CD4-positive, alpha-beta T cell treated with Interleukin-1 beta for 1 hour (primary cell): ENCODE results near the gene OR2W3.

Source experiments
- DNase-seq, 2 donors: peaks; one replicate each; pipeline ENCODE4 v3.0.0-alpha.2; 2020 to 2022

Gene OR2W3

DNA sequence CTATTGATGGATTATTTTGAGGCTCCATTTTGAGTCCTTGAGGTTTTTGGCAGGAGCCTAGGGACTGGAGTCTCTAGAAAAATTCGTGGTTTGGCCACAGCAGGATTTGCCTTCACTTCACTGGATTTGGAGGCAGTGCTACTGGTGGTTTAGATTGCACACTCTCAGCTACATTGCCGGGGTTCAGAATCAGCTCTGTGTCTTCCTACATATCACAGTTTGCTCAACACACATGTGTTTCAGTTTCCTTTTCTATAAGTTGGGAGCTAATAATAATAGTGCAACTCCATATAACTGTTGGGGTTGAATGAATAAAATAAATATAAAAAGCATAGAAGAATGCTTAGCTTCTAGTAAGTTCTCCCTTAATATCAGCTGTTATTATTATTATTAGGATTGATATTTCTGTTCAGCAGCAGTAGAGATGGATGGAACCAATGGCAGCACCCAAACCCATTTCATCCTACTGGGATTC is at the start of gene OR2W3:
Gene OR2W3 (plus strand): TSS at position 425 of the 475 bp plus-strand sequence. CDS start 0 bp downstream, at position 425.
- no peak for DNase-seq

DNA sequence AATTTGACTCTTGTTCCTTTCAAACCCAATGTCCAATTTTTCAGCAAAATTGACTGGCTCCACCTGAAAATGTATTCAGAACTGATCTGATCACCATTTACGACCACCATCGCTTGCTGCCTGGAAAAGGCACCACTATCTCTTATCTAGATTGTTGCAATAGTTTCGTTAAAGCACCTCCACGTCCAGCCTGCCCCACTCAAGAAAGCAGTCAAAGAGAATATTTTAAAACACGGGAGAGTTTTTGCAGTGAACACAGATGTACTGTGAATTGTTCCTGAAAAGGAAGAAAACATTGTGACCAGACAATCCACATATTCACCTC is 49.7 kb upstream of the OR2W3 start:
- DNase-seq: no peak

DNA sequence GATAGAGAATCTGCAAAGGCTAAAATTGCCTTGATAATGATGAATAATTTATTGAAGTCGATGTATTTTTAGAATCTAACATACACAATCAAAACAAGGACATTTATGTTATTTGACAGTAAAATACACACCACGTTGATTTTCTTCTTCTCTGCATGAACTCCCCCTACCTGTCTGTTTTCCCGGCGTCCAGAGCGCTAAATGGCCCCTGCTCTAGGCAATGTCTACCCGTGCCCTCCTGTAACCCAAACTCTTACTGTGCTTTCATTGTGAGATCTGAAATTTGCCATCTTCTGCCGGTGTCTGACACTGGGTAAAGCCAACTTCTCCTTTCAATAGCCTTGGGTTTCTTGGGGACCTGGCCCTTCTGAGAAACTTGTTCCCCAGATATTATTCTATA is 47.0 kb upstream of the OR2W3 start:
- no peak for DNase-seq

DNA sequence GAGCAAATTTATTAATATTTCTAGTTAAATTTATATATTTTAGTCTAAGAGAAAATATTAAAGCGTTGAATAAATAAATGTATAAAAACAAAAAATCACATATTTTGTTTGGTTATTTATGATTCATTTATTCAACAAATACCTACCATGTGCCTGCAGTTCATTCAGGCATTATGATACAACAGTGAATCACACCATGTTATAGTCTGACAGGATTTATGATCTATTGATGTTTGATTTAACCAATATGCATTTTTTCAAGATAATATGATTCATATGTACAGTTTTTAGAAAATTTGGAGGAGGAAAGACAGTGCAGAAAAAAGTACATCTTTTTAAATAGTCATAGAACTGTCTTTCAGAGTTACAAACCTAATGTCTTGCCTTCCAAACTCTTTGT is 45.8 kb upstream of the OR2W3 start:
- no peak for DNase-seq

DNA sequence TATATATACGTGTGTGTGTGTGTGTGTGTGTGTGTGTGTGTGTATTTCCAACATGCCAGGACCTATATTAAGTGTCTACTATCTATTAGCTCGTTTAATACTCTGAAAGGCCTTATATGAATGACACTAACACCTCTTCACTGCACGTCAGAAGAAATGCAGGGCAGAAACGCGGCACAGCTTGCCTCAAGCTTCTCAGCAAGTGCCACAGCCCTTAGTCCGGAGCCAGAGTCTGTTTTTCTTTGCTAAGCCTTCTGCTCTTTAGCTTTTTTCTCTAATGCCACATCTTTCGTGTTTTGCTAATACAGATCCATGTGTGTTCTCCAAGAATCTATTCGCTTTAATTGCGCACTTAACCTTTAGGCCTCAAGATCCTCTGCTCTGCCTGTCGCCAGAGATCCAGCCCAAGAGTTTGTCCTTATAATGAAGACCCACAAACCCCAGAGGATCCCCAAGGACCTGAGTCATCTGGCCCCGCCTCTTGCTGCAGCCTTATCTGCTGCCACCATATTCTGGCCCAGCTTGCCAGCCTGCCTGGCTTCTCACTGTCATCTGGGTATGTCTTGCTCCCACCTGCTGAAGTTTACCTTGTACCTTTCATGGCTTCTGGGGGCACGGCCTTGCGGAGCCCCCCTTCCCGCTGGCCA is 40.4 kb upstream of the OR2W3 start:
- DNase-seq: no peak

DNA sequence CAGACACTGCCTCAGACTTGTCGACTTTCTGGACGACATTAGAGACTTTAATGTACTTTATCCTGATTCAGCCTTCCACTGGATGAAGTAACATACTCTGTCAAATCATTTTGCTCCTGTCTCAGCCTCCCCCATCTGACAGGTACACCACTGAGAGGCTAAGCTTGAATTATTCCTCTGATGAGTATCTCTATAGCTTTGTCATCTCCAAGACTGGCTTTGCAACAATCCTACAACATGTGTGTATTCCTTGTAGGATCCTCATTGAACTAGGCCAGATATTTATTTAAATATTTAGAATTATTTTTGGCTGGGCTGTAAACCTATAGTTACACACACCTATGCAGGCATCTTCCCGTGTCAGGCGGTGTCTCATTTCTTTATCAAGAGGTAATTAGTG is 39.5 kb upstream of the OR2W3 start:
- no peak for DNase-seq

DNA sequence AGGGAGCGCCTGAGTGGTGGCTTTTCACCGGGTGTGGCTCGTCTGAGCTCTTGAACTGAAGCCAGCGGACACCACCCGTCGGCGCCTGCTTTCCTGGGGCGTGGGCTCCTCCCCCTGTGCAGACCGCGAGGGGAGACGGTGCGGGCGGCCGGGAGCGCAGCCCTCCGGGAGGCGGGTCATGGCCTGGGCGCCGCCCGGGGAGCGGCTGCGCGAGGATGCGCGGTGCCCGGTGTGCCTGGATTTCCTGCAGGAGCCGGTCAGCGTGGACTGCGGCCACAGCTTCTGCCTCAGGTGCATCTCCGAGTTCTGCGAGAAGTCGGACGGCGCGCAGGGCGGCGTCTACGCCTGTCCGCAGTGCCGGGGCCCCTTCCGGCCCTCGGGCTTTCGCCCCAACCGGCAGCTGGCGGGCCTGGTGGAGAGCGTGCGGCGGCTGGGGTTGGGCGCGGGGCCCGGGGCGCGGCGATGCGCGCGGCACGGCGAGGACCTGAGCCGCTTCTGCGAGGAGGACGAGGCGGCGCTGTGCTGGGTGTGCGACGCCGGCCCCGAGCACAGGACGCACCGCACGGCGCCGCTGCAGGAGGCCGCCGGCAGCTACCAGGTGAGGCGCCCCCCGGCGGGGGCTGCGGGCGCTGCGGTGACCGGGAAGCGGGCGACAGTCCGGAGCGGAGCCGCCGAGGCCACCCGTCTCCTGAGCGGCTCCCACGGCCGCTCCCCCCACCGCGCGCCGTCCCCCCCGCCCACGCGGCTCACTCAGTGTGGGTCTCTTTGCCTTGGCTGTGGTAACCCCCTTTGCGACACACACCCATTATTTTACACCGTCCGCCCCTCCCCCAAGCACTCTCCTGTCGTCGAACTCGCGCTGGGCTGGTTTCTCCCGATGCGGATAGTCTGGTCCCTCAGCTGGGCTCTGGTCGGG is 38.1 kb upstream of the OR2W3 start, which contains the start of gene TRIM58:
Gene TRIM58 (plus strand): TSS at position 119 of the 916 bp plus-strand sequence. CDS start 60 bp downstream, at position 179.
- DNase-seq: peak; percentile 1 to 38

DNA sequence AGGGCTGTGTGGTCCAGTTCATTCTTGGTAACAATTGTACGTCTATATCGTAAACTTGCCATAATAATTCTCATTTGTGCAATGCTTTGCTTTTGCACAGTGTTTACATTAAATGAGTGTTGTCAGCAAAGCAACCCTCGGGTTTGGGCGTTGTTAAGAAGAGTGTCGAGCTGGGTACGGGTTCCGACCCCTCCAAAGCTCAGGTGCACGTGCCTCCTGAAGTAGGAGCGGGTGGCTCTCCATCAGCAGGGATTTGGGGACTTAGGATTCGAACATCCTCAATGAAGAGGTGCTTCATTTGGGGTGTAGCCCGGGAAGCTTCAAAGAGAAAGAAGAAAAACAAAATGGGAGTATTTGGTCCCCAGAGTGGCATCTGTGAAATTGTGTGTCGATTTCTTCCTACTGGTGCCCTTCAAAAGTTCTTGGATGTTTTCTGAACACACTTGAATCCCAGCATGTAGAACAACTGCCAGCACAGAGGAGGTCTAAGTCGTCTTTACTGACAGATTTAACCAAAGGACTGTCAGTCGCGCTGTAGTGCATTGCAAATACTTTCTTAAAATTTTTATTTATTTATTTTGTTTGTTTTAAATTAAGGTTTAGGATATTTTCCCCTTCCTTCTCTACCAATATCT is 37.3 kb upstream of the OR2W3 start:
- DNase-seq: no peak

DNA sequence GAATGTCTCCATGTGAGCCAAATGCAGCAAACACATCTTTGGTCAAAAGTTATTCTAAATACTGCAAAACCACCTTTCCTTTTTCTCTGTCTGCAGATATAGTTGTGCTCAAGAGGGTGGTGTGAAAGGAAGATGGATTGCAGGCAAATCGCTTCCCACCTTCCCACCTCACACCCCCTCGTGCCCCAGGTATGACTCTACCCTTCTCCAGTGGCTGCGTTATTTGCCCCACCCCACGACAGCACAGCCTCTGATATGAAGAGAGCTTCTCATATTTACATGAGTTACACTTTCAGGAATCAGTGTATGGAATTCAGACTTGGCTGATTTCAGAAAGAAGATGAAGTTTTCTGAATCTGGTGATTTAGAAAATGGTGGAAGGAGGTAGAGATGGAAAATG is 32.6 kb upstream of the OR2W3 start:
- DNase-seq: no peak

DNA sequence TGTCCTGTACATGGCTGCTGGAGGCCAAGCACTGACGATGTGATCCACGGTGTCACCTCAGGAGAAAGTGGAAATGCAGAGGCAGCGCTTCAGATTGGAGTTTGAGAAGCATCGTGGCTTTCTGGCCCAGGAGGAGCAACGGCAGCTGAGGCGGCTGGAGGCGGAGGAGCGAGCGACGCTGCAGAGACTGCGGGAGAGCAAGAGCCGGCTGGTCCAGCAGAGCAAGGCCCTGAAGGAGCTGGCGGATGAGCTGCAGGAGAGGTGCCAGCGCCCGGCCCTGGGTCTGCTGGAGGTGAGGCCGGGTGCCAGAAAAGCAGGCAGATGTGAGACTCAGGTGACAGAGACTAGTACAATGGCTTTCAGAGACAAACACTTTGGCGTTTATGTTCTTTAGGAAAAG is 30.7 kb upstream of the OR2W3 start:
- no peak for DNase-seq

DNA sequence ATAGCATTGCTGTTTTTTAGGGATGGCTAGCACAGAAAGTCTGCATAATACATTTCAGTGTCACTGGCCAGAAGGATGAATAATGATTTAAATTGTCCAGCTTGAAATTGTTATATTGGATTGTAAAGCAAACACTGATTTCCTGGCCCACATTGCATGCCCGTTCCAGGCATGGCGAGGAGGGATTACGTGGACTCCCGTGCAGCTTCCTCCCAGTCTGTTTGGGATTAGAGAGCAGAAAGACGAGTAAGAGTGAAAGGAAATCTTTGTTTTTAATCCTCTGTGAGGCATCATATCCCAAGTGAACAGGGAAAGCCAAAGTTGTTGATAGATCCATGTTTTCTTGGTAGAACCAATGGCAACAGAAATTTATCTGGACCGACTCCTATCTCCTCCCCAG is 30.0 kb upstream of the OR2W3 start:
- no peak for DNase-seq

DNA sequence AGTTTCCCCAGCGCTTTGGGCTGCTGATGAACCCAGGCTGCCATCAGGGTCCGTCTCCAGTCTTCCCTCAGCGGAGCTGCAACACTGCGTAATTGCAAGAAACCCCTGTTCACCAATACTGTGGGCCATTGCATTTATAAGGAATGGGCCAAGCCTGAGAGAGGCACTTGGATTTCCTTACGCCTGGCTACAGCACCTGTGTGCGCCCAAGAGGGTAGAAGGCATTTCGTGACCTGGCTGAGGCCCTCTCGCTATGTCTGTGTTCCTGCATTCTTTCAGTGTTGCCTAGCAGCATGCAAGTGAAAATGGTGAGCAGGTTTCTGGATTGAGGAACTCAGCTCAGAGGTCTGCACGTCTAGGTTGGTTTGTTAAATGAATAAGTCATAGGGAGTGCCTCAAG is 12.0 kb upstream of the OR2W3 start:
- DNase-seq: no peak

DNA sequence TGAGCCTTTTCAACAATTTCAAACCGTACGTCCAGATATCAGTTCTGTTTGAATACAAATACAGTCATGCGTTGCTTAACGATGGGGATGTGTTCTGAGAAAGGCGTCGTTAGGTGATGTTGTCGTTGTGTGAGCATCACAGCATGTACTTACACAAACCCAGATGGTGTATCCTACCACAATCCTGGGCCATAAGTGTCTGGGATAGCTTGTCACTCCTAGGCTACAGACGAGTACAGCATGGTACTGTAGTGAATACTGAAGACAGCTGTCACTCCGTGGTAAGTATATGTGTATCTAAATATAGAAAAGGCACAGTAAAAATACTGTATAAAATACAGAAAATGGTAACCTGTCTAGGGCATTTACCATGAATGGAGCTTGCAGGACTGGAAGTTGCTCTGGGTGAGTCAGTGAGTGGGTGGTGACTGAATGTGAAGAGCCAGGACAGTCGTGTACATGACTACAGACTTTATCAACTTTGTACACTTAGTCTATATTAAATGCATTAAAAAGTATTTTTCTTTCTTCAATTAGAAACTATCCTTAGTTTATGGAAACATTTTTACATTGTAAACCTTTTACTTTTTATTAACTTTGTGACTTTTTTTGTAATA is 10.5 kb upstream of the OR2W3 start:
- no peak for DNase-seq

DNA sequence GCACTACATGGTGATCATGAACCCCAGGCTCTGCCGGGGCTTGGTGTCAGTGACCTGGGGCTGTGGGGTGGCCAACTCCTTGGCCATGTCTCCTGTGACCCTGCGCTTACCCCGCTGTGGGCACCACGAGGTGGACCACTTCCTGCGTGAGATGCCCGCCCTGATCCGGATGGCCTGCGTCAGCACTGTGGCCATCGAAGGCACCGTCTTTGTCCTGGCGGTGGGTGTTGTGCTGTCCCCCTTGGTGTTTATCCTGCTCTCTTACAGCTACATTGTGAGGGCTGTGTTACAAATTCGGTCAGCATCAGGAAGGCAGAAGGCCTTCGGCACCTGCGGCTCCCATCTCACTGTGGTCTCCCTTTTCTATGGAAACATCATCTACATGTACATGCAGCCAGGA is 589 bp downstream of the OR2W3 start:
- DNase-seq: no peak

DNA sequence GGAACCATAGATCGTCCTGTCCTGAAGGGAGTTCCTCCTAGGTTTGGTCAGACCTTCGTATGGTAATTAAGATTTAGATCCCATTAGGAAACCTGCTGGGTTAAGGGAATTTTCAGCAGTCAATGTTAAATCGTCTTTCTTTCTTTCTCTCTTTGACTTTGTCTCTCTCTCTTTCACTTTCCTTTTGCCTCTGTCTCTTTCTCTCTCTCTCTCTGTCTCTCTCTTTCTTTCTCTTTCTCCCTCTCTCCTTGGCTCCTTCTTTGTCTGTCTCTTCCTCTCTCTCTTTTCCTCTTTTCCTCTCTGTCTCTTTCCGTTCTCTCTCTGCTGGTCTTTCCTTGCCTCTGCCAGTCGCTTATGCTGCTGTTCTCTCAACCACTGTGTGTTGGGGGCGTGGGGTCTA is 8.7 kb downstream of the OR2W3 start:
- no peak for DNase-seq

DNA sequence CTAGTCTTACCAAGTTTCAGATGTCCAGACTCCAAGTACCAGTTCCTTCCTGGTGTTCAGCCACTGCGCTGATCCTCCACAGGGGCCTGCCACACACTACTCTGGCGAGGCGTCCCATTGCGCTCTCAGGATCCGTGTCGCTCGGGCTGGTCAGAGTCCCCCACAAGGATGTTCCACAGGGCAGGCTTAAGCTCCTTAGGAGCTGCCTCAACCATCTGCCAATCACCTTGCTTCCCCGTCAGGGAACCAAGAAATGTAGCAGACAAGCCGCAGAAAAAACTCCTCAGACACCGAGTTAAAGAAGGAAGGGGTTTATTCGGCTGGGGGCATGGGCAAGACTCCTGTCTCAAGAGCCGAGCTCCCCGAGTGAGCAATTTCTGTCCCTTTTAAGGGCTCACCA is 9.8 kb downstream of the OR2W3 start:
- DNase-seq: no peak

DNA sequence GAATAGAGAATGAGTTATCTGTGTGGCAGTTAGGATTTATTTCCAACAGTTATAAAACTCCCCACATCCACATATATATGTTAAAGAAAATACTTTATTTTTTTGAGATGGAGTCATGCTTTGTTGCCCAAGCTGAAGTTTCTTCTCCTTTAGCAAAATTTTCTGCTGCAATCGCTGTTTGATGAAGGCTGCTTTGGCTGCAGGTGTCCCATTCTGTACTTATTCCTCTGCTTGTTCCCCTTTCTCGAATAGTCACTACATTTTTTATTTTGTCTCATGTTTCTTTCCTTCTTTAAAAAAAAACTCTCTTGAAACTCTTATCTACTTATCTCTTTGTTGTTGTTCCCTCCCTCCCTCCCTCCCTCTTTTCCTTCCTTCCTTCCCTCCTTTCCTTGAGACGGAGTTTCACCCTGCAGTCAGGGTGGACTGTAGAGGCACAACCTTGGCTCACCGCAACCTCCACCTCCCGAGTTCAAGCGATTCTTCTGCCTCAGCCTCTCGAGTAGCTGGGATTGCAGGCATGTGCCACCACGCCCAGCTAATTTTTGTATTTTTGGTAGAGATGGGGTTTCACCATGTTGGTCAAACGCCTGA is 10.6 kb downstream of the OR2W3 start:
- peak in 1 of 2 donors; percentile 1 for DNase-seq

DNA sequence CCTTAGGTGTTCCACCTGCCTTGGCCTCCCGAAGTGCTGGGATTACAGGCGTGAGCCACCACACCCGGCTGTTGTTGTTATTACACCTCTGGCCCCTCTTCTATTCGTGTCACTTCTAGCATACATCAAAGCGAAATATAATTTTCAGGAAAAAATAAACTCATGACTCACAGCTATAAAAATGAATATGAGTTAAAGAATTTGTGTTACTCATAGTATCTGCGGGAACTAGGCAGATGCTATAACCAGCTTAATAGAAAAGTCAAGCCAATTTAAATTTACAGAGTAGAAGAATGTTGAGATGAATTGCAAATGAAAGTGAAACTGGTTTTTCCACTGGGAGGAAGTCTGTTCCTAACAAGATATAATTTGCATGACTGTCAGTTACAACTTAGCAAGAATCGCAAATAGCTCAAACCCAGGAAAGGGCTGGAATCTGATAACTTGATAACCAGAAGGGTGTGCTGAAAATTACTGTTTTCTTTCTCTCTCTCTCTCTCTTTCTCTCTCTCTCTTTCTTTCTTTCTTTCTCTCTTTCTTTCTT is 11.2 kb downstream of the OR2W3 start:
- peak in 1 of 2 donors; percentile 15 for DNase-seq

DNA sequence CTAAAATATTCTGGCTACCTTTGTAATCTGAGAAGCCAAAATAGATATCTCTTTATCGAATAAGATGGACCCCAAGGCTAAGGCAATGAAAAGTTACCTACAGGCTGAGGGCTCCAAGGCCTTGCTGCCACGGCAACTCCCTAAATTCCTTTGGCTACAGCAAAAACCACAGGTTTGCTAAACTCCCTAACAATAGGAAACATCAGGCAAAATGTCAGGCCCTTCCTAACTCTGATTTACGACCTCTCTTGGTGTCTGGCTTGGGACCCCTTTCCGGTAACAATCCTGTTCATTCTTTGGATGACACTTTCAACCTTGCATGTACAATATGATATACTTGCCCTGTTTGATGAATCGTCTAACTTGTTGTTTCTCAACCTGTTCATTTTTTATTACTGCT is 13.4 kb downstream of the OR2W3 start:
- no peak for DNase-seq

DNA sequence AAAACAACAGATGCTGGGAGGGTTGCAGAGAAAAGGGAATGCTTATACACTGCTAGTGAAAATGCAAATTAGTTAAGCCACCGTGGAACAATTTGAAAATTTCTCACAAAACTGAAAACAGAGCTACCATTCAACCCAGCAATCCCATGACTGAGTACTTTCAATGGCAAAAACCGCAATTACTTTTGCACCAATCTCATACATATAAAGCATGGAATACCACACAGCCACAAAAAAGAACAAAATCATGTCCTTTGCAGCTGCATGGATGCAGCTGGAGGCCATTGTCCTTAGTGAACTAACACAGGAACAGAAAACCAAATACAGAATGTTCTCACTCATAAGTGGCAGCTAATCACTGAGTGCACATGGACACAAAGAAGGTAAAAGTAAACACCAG is 18.4 kb downstream of the OR2W3 start:
- no peak for DNase-seq

DNA sequence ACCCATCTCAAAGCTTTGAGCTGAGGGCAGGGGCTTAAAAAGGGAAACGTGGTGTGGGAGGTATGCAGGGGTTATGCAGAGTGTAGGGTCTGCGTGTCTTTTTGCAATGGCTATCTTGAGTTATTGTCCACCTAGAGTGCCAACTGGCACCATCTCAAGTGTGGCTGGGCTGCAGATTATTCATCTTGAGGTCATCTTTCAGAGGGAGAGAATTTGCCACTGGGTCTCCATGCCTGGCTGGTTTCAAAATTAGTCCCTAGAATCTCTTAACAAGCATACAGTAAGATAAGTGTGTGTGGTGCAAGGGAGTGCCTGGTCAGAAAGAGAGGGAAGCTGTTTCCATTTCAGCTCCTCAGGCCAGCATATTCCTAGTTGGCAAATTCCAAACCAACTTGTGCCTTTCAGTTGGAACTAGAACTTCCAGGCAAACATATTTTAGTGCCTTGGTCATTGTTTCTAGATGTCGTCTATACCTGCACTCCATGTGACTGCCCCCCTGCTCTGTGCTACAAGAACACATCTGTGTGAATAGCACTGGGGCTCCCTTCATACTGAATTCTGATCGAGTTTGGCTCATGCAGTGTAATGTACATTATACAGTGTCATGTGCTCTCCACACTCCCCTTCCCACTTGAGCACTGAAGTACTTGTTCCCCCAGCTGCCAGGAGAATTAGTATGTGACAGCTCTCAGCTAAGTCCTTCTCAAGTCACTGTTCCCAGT is 19.7 kb downstream of the OR2W3 start:
- DNase-seq: no peak

DNA sequence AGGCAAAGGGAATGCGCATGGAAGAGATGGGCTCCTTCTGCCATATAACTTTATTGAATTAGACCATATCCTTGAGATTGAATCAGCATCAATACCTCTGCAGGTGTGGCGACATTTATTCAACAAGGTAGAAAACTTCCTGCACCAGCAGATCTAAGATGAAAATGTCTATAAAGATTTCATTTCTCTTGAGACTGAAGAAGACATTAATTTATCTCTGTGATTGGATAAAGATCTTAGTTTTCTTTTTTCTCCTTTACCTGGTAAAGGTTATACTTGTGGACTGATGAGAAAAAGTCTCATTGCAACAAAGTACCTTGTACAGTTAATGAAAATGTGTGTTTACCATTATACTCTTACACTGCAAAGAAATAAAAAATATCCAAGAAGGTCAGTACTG is 24.6 kb downstream of the OR2W3 start, which contains the start of gene OR2T8:
Gene OR2T8 (plus strand): TSS at position 301 of the 400 bp plus-strand sequence. CDS start 766 bp downstream, outside the sequence.
- DNase-seq: no peak
